OCI-LY1 (cell line): ENCODE results near the gene USF2.

Source experiments
- CTCF ChIP-seq: fragments of 200-600 bp; sonication (generic), shearing (Covaris generic); IDR thresholded peaks from 2 replicates; pipeline ENCODE4 v1.5.1; 2017; ENCODE audit warnings: mild to moderate bottlenecking, antibody characterized with exemption, low read length, moderate library complexity, mixed read lengths
- EZH2 ChIP-seq: fragments of 200-600 bp; sonication (generic), shearing (Covaris generic); IDR thresholded peaks from 2 replicates; pipeline ENCODE4 v1.8.0; 2017; ENCODE audit warnings: borderline replicate concordance, mixed run types, mild to moderate bottlenecking, antibody characterized with exemption, low read length, moderate library complexity, mixed read lengths

- TF ChIP-seq EZH2 = no peak
- no peak for TF ChIP-seq CTCF
Observed at GRCh38 chr19:35271546-35271945, 2.8 kb downstream of the USF2 start.
